Adrenal gland (tissue), 5 donors: ENCODE results near the gene PTPN1.

Source experiments
- POLR2A ChIP-seq, 2 donors: fragments of 450-650 bp; IDR thresholded peaks; one replicate each; pipeline ENCODE4 v1.6.1; 2017; ENCODE audit warnings: antibody characterized with exemption in 2 of 2, mild to moderate bottlenecking in 2 of 2, moderate library complexity in 1 of 2
- TF ChIP-seq, protein P1 (sequence below), 6 experiments: fragments of 450-650 bp in 4 of 6; fragments of 200-600 bp in 2 of 6; sonication (generic) in 1 of 6; IDR thresholded peaks; 1 replicate in 5 of 6; 2 replicates in 1 of 6; pipeline versions ENCODE4 v1.5.1 to v1.8.0; 2016 to 2021; ENCODE audit warnings: antibody characterized with exemption in 6 of 6, mild to moderate bottlenecking in 2 of 6, moderate library complexity in 1 of 6
- donor health status: DM: no; HTN: no; CAD: no.

DNA sequence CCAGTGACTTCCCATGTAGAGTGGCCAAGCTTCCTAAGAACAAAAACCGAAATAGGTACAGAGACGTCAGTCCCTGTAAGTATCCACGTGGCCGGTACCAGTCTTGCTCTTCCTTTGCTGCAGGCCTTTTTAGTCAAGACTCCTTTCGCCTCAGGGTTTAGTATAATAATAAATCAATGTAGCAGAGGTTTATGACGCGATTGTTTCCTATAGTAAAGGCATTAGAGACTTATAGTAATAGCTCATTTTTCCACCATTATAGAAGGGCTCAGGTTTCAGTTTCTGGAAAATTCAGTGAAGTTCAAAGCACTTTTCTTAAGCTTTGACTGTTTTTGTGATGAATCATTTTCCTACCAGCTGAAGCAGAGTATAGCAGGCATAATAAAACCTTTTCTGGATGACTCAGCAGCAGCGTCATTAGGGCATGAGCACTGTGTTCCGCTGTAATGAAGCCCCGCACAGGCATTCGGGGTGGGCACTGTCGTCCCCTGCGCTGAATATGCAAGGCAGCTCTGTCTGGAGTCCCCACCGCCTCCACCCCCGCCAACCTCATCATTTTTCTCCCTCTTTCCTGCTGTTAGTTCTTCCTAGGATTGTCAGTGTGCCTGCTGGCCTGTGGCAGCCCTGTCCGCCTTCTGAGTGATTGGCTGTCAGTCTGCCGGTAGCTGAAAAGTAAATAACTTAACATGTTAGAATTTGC lies 51.3 kb downstream of the PTPN1 start:
- TF ChIP-seq, protein P1, sequence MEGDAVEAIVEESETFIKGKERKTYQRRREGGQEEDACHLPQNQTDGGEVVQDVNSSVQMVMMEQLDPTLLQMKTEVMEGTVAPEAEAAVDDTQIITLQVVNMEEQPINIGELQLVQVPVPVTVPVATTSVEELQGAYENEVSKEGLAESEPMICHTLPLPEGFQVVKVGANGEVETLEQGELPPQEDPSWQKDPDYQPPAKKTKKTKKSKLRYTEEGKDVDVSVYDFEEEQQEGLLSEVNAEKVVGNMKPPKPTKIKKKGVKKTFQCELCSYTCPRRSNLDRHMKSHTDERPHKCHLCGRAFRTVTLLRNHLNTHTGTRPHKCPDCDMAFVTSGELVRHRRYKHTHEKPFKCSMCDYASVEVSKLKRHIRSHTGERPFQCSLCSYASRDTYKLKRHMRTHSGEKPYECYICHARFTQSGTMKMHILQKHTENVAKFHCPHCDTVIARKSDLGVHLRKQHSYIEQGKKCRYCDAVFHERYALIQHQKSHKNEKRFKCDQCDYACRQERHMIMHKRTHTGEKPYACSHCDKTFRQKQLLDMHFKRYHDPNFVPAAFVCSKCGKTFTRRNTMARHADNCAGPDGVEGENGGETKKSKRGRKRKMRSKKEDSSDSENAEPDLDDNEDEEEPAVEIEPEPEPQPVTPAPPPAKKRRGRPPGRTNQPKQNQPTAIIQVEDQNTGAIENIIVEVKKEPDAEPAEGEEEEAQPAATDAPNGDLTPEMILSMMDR (IDR thresholded peaks at IDR 0.05), result no peak
- peak in 1 of 2 donors; percentile 22 for TF ChIP-seq POLR2A (IDR thresholded peaks at IDR 0.05)
